Activated CD8-positive, alpha-beta T cell treated with anti-CD3 and anti-CD28 coated beads for 36 hours (primary cell): Measurements from ENCODE around the gene PGM2L1. TPM values are rescaled to one million over a fixed set of nuclear protein-coding genes. Genes with fewer than 3 reads are reported as not detected.
A peak's percentile ranks its signal among the peaks of the same experiment; 100 is the strongest.

Source experiments
- ATAC-seq: fragments of 200-7000 bp; cut with Tn5 transposase; one replicate; pipeline ENCODE4 v1.10.0; 2021; ENCODE audit warnings: mild to moderate bottlenecking, moderate library complexity
- CTCF ChIA-PET: fragments of 350-600 bp; sonication (Branson Sonifier 250); formaldehyde crosslinking; loops from one replicate; lab custom pipeline; 2021; ENCODE audit warnings: antibody characterized with exemption; lab: Charles Lee
- POLR2A ChIA-PET: fragments of 350-600 bp; sonication (Branson Sonifier 250); formaldehyde crosslinking; loops from one replicate; lab custom pipeline; 2021; ENCODE audit warnings: antibody characterized with exemption; lab: Charles Lee
- DNase-seq: peaks from one replicate; pipeline ENCODE4 v3.0.0-alpha.2; 2020
- H3K27ac Mint-ChIP-seq: one replicate; pipeline ENCODE4 v1.8.0; 2021; ENCODE audit warnings: mild to moderate bottlenecking, mixed read lengths
- H3K27me3 Mint-ChIP-seq: one replicate; pipeline ENCODE4 v1.8.0; 2021; ENCODE audit warnings: mixed read lengths
- H3K36me3 Mint-ChIP-seq: one replicate; pipeline ENCODE4 v1.8.0; 2021; ENCODE audit warnings: low read depth, mixed read lengths
- H3K4me1 Mint-ChIP-seq: one replicate; pipeline ENCODE4 v1.8.0; 2021; ENCODE audit warnings: low read depth, mixed read lengths
- H3K4me3 Mint-ChIP-seq: one replicate; pipeline ENCODE4 v1.8.0; 2021; ENCODE audit warnings: mild to moderate bottlenecking, moderate library complexity, mixed read lengths
- H3K9me3 Mint-ChIP-seq: one replicate; pipeline ENCODE4 v1.8.0; 2021; ENCODE audit warnings: mixed read lengths
- intact Hi-C: fragments of 100-400 bp; cut with micrococcal nuclease; formaldehyde crosslinking; loops from one replicate; pipeline ENCODE4 v1.10.0; 2022
- total RNA-seq, 2 experiments: library from RNA; stranded (reverse); gene quantifications; one replicate each; pipeline ENCODE4 v1.2.3, GENCODE V29; 2021
- TF ChIP-seq, protein P1 (sequence below): fragments of 200-600 bp; IDR thresholded peaks from one replicate; pipeline ENCODE4 v1.8.0; 2022; ENCODE audit warnings: antibody characterized with exemption, mild to moderate bottlenecking

PGM2L1 gene
- total RNA-seq, 2 experiments from 2014 or later: 5.8 to 5.9 TPM

DNA sequence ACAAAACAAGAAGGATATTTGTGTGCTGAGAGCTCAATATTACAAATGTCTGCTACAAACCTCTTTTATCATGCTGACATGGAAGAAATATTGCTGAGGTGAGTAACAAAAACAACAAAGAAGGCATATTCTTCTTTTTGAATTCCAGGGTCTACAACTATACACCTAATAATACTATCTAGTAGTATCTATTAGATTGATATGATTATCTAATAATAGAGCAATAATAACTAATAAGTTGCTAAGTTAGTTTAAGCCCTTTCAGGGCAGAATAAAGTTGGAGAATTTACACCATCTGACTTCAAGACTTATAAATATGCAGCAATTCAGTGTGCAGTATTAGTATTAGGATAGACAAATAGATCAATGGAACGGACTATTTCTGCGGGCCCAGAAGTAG lies 11.4 kb upstream of the PGM2L1 start:
- Mint-ChIP-seq H3K27ac (no peak overlapping the region), H3K36me3 (no peaks in the 10 kb centered on the region), H3K4me3 (no peak overlapping the region), H3K4me1 (no peaks in the 10 kb centered on the region), H3K9me3 (no peaks in the 10 kb centered on the region), H3K27me3 (peaks cover 10% of the 10 kb centered on the region)
- TF ChIP-seq, protein P1, sequence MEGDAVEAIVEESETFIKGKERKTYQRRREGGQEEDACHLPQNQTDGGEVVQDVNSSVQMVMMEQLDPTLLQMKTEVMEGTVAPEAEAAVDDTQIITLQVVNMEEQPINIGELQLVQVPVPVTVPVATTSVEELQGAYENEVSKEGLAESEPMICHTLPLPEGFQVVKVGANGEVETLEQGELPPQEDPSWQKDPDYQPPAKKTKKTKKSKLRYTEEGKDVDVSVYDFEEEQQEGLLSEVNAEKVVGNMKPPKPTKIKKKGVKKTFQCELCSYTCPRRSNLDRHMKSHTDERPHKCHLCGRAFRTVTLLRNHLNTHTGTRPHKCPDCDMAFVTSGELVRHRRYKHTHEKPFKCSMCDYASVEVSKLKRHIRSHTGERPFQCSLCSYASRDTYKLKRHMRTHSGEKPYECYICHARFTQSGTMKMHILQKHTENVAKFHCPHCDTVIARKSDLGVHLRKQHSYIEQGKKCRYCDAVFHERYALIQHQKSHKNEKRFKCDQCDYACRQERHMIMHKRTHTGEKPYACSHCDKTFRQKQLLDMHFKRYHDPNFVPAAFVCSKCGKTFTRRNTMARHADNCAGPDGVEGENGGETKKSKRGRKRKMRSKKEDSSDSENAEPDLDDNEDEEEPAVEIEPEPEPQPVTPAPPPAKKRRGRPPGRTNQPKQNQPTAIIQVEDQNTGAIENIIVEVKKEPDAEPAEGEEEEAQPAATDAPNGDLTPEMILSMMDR: no peak
- ChIA-PET CTCF (interaction anchor here (1.2 to 4.4 kb wide), 2 partner anchors 14 to 19 kb away, joined by 4 to 20 read pairs; no protein-coding TSS in a partner anchor), POLR2A (no interaction called here)
- intact Hi-C loops: no loop called here
- ATAC-seq (no peak), DNase-seq (no peak)

DNA sequence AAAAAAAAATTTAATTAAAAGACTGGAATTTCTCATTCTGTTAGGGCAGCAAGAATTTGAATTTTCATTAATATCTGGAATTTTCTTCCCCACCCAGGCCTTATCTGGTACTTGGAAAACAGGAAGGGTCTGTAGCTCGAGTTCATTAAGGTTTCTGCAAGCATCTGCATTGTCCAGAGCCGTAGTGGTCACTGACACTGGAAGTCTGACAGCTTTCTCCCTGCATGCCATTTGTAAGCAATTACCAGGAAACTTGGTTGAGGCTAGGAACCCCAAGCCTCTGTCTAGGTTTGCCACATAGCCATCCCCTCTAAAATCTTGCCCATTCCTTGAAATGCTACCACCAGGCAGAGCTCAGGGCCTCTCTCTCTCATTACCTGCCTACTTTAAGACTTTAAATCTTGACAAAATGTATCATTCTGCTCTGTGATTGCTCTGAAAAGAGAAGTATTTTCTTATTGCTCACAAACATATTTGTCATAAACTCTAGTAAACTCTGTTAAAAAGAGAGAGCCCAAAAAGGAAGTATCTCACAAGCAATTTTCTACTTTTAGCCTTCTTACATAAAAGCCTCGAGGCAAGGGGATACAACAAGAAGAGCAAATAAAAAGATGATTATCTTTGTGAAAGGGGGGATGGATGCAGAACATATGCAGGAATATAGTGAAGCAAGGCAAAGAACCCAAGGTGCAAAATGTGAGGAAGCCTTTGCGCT lies 5.5 kb upstream of the PGM2L1 start:
- intact Hi-C loops: no loop called here
- Mint-ChIP-seq H3K27me3 (peaks cover 7% of the 10 kb centered on the region), H3K27ac (no peak overlapping the region)

DNA sequence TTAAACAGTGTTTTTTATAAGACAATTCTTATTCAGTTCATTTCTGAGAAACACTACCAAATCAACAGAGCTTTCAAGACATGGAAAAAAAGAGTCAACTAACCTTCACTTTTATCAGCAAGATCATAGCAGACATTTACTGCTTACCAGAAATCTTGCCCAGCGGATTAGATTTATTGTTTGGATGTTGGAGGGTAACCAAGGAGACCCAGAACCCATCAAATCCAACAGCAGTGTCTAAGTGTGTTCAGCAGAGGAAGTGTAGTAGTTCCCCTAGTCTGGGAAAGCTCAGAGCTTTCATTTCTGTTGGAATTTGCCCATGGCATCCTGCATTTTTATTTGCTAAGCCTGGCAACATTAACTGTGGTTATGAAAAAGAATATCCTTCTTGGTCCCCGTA lies 2.4 kb upstream of the PGM2L1 start:
- TF ChIP-seq, protein P1: no peak
- Mint-ChIP-seq H3K27me3 (no peaks in the 10 kb centered on the region), H3K4me3 (no peak overlapping the region), H3K27ac (peak overlapping the region; percentile 50), H3K9me3 (no peaks in the 10 kb centered on the region), H3K36me3 (no peaks in the 10 kb centered on the region), H3K4me1 (peaks cover 21% of the 10 kb centered on the region)
- DNase-seq (no peak), ATAC-seq (no peak)
- POLR2A ChIA-PET: interaction anchor here (0.6 to 1.0 kb wide), 3 partner anchors 10 to 93 kb away, joined by 3 read pairs; partner anchors contain the start of gene LIPT2
- intact Hi-C loops: no loop called here
- CTCF ChIA-PET: interaction anchor here (0.6 to 2.4 kb wide), 2 partner anchors 17 to 145 kb away, joined by 3 to 7 read pairs; no protein-coding TSS in a partner anchor

More for the DNA sequence above, 5.5 kb upstream of the PGM2L1 start:
- no peak for ATAC-seq
- TF ChIP-seq, protein P1: no peak
- no peaks in the 10 kb centered on the region for H3K9me3 Mint-ChIP-seq
- DNase-seq: no peak
- ChIA-PET CTCF (interaction anchor here (1.1 to 1.3 kb wide), 2 partner anchors 15 to 41 kb away, joined by 3 to 4 read pairs; no protein-coding TSS in a partner anchor), POLR2A (no interaction called here)
- H3K4me3 Mint-ChIP-seq: no peak overlapping the region
- H3K36me3 Mint-ChIP-seq: no peaks in the 10 kb centered on the region
- H3K4me1 Mint-ChIP-seq: peaks cover 18% of the 10 kb centered on the region

DNA sequence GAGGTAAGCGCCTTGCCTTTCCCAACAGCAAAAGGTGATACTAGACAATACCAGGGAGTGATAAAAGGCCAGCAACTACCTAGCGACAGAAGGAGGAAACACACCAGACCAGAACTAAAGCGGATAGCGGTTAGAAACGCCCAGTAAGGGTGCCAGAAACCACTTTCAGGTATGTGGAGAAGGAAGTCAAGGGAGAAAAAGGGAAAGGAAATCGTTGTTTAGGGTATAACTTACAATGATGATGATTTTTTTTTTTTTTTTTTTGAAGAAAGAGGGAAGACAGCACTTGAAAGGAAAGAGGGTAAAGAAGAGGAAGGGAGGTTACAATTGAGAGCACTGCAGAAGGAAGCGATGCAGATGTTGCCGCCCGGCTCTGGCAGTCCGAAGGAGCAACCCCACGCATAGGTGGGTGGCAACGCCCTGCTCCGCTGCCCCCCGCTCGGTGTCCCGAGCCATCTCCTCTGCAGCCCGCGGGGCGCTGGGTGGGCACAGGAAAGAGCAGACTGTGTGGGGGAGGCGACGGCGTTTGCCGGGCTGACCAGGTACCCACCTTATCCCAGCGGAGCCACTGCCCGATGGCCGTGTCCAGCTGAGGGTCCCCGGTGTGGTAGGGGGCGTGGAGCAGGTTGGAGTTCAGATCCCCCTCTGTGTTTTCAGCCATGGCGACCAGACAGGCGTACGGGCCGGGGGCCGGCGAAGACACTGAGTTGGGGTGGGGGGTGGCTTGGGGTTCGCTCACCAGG lies 561 bp downstream of the PGM2L1 start:
- H3K4me3 Mint-ChIP-seq: peak overlapping the region; percentile 92
- intact Hi-C loops: no loop called here
- H3K27me3 Mint-ChIP-seq: no peaks in the 10 kb centered on the region
- ATAC-seq (peak; percentile 7), DNase-seq (peak; percentile 45)
- ChIA-PET CTCF (interaction anchor here (1.0 to 2.0 kb wide), 3 partner anchors 8 to 24 kb away, joined by 3 to 10 read pairs (median 7); no protein-coding TSS in a partner anchor), POLR2A (interaction anchor here (0.6 to 2.6 kb wide), 7 partner anchors 8 to 704 kb away, joined by 3 to 14 read pairs (median 3); partner anchors contain the start of gene POLD3)
- peak overlapping the region; percentile 47 for H3K27ac Mint-ChIP-seq
- H3K36me3 Mint-ChIP-seq: no peaks in the 10 kb centered on the region
- peaks cover 31% of the 10 kb centered on the region for H3K4me1 Mint-ChIP-seq
- no peaks in the 10 kb centered on the region for H3K9me3 Mint-ChIP-seq
- TF ChIP-seq, protein P1: no peak
